Fibroblast of the aortic adventitia (primary cell): ENCODE data around the gene DIO3. TPM values are rescaled to one million over a fixed set of nuclear protein-coding genes. Genes with fewer than 3 reads are reported as not detected.

Source experiments
- DNase-seq: peaks from one replicate; pipeline ENCODE4 v3.0.0-alpha.2; 2010; ENCODE audit warnings: low read depth
- H3K4me3 ChIP-seq: 2 replicates; pipeline ENCODE4 v1.5.1; 2011; ENCODE audit warnings: low read depth, mild to moderate bottlenecking, control low read depth, low read length, moderate library complexity
- CTCF ChIP-seq: IDR thresholded peaks from 2 replicates; pipeline ENCODE4 v1.5.1; 2011; ENCODE audit warnings: mild to moderate bottlenecking, low read length, control low read depth, inconsistent platforms; ENCODE audit not compliant: insufficient read depth
- total RNA-seq: library from RNA; depleted of rRNA; stranded (reverse); fragments of >200 nt; gene quantifications from 2 replicates; pipeline ENCODE4 v1.2.3, GENCODE V29; 2012; ENCODE audit warnings: low replicate concordance

Gene DIO3
- total RNA-seq, result not detected in 2 replicates

- no peak within 1 kb of the TSS for H3K4me3 ChIP-seq
- TF ChIP-seq CTCF, result no peak
- DNase-seq, result no peak
Observed at GRCh38 chr14:101561145-101561896, at the start of gene DIO3. TSS of gene DIO3 (plus strand) at chr14:101561495.

GRCh38 chr14:101511620-101512375 lies 49.5 kb upstream of the DIO3 start:
- no peak overlapping the region for H3K4me3 ChIP-seq
- TF ChIP-seq CTCF, result no peak
- no peak for DNase-seq

GRCh38 chr14:101512376-101512695 lies 49.0 kb upstream of the DIO3 start:
- H3K4me3 ChIP-seq, result no peak overlapping the region
- no peak for DNase-seq
- TF ChIP-seq CTCF, result no peak

- no peak overlapping the region for H3K4me3 ChIP-seq
- TF ChIP-seq CTCF, result no peak
- no peak for DNase-seq
Observed at GRCh38 chr14:101514136-101514535, 47.2 kb upstream of the DIO3 start.

GRCh38 chr14:101516401-101516800 lies 44.9 kb upstream of the DIO3 start:
- no peak overlapping the region for H3K4me3 ChIP-seq
- DNase-seq, result no peak
- no peak for TF ChIP-seq CTCF

GRCh38 chr14:101518611-101519473 lies 42.5 kb upstream of the DIO3 start:
- no peak for DNase-seq
- H3K4me3 ChIP-seq, result no peak overlapping the region
- no peak for TF ChIP-seq CTCF
